Activated naive CD4-positive, alpha-beta T cell treated with anti-CD3 and anti-CD28 coated beads, Interleukin-2, amount 50 U/mL, for 16 hours (primary cell): Measurements from ENCODE around the gene ATP4A.
"Not testable (repeated sequence)": the region's sequence is repeated elsewhere in the genome, so short reads cannot be mapped to it uniquely, and the experiment has no call there.

ENCODE experiments used
- DNase-seq: peaks from one replicate; pipeline ENCODE4 v3.0.0-alpha.2; 2020

The ATP4A gene

DNA sequence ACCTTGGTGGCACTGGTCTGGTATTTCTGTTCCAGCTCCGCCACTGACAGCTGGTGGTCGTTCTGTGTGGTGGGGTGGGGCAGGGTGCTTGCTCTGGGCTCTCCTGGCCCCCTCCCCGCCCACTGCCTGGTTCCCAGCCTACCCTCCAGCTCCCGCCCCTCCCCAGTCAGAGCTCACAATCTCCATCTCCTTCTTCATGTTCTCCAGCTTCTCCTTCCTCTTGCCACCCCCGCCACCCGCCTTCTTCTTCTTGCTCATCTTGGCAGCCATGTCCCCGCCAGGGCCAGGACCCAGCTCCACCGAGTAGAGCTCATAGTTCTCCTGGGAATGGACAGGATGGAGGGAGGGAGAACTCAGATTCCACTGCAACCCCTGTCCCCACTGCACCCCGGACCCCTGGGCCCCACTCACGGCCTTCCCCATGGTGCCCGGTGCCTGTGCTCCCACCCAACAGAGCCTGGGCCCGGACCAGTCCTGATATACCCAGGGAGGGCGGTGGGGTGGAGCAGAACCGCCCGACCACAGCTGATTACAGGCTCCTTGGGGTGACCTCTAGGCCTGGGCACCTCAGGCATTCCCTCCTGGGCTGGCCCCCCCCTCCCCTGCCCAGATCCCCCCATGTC, at the start of gene ATP4A:
TSS of gene ATP4A (minus strand) at position 452 of the 623 bp plus-strand sequence. CDS start at position 423, 29 bp downstream.
- no peak for DNase-seq

GRCh38 chr19:35612559-35613321, 49.3 kb upstream of the ATP4A start, which contains the start of gene HAUS5:
Gene HAUS5 (plus strand): TSS chr19:35612735. CDS start chr19:35612795, 60 bp downstream.
- peak; percentile 93 for DNase-seq

GRCh38 chr19:35612224-35612558, 48.7 kb upstream of the ATP4A start:
- DNase-seq = no peak

- peak; percentile 25 for DNase-seq
These were observed 46.4 kb upstream of the ATP4A start for GRCh38 chr19:35609851-35610353.

DNA sequence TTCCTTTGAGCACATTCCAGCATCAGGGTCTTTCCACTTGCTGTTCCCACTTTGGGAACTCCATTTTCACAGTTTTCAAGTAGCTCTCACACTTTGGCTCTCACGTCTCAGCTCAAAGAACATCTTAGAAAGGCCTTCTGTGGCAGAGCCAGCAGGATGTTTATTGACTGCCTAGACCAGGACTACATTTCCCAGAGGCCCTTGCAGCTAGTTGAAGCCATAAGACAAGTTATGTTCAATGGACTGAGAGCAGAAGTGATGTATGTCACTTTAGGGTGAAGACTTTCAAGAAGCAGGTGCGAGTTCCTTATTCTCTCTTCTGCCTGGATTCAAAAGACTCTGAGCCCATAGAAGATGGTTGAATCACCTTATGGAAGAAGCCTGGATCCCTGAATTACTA, 44.8 kb upstream of the ATP4A start:
- no peak for DNase-seq

GRCh38 chr19:35607661-35608060, 44.2 kb upstream of the ATP4A start:
- DNase-seq = no peak

DNA sequence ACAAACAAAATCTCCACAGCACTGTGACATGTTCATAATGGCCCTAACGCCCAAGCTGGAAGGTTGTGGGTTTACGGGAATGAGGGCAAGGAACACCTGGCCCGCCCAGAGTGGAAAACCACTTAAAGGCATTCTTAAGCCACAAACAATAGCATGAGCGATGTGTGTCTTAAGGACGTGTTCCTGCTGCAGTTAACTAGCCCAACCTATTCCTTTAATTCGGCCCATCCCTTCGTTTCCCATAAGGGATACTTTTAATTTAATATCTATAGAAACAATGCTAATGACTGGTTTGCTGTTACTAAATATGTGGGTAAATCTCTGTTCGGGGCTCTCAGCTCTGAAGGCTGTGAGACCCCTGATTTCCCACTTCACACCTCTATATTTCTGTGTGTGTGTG, 43.7 kb upstream of the ATP4A start:
- DNase-seq = not testable (repeated sequence)

DNA sequence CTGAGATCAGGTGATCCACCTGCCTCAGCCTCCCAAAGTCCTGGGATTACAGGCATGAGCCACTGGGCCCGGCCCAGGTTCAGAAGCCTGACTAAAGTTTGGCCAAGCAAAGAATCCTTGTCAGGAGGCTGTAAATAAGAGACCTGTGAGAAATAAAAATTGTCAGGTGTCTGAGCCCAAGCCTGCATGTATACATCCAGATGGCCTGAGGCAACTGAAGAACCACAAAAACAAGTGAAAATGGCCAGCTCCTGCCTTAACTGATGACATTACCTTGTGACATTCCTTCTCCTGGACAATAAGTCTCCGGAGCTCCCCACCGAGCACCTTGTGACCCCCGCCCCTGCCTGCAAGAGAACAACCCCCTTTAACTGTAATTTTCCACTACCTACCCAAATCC, 41.0 kb upstream of the ATP4A start:
- DNase-seq = not testable (repeated sequence)

GRCh38 chr19:35601971-35602370, 38.5 kb upstream of the ATP4A start:
- no peak for DNase-seq

DNA sequence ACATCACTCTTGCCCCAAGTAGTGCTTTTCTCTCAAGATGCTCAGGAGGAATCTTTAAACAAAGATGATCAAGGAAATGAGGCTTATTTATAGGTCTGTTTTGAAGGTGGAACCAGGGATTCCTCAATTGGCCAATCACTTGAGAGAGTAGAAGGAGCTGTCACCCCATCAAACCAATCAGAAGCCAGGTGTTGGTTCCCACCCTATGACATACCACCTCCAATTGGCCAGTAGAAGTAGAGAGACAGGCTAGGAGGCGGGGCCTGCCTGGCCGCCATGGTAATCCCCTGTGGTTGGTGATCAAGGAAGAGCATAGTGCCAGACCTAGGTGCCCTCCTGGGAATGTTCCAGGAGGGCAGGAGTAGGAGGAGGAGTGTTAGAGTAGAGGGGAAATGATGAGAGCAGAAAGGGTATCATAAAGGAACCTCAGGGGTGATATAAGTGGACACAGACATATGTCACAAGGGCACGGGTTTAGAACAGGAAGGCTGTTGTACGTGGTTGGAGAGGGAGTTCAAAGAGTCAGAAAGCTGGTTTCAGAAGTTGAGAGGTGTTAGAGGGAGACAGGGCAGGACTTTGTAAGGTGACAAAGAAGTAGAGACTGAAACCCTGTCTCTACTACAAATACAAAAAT, 33.0 kb upstream of the ATP4A start:
- no peak for DNase-seq

GRCh38 chr19:35595928-35596327, 32.5 kb upstream of the ATP4A start:
- no peak for DNase-seq

DNA sequence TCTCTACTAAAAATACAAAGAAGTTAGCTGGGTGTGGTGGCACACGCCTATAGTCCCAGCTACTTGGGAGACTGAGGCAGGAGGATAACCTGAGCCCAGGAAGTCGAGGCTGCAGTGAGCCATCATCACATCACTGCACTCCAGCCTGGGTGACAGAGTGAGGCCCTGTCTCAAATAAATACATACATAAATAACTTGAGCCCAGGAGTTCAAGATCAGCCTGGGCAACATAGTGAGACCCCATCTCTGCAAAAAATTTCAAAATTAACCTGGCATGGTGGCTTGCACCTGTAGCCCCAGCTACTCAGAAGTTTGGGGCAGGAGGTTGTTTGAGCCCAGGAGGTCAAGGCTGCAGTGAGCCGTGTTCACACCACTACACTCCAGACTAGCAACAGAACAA, 31.6 kb upstream of the ATP4A start:
- not testable (repeated sequence) for DNase-seq

GRCh38 chr19:35592226-35592625, 28.8 kb upstream of the ATP4A start:
- no peak for DNase-seq

DNA sequence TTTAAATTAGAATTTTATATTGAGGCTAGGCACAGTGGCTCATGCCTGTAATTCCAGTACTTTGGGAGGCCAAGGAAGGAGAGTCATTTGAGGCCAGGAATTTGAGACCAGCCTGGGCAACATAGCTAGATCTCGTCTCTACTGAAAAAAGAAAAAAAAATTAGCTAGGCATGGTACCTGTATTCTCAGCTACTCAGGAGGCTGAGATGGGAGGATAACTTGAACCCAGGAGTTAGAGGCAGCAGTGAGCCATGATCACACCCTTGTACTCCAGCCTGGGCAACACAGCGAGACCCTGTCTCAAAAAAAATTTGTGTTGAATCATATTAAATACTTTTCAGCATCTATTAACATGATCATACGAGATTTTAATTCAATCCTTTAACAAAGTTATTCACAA, 27.4 kb upstream of the ATP4A start:
- no peak for DNase-seq

DNA sequence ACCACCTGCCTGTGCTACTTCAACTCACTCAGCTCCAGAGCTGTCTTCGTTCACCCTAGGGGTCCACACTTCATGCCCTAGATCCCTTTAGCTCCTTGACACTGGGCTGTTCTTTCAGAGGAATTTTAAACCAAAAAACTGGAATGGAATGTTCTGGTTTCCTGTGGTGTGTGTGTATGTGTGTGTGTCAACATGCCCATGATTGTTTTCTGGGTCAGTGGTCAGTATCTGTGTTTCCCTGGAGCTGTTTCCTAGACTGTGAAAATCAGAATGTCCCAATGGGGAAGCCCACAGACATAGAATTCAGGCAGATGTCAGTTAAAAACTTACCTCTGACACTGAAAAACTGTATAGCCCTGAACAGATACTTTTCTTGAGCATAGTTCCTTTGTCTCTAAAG, 23.9 kb upstream of the ATP4A start:
- DNase-seq = no peak

DNA sequence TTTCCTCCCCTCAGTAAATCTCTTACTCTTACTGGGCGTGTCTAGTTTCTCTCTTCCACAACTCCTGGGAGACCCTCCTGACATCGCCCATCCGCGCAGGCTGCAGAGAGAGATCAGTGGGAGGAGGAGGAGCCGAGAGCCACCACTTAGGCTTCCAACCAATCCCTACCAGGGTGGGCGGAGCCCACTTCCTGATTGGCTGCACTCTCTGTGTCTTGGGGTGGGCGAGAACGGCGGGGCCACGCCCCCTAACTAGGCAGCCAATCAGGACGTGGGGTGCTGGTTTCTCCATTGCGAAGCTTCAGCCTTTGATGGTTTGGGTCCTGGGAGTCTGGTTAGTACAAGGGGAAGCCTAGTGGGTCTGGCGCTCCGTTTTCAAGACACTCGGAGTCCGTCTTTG, 22.4 kb upstream of the ATP4A start, which contains the start of gene PMIS2:
TSS of gene PMIS2 (plus strand) at position 326 of the 400 bp plus-strand sequence. CDS start 87 bp downstream, outside the sequence.
- peak; percentile 33 for DNase-seq

- DNase-seq = no peak
These were observed 19.3 kb upstream of the ATP4A start for GRCh38 chr19:35582760-35583159.

DNA sequence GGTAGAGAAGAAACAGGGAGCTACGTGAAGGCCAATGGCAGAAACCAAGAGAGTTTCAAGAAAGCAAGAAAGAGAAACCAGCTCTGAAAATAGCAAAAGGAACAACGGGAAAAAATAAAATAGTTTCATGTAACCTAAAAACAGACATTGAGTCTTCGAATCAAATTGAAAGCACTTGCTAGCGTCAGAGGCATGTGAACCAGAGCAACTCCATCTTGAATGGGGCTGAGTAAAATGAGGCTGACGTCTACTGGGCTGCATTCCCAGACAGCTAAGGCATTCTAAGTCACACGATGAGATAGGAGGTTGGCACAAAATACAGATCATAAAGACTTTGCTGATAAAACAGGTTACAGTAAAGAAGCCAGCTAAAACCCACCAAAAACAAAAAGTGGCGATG, 15.2 kb upstream of the ATP4A start:
- no peak for DNase-seq

GRCh38 chr19:35577918-35578317, 14.5 kb upstream of the ATP4A start:
- DNase-seq = no peak

GRCh38 chr19:35571406-35571965, 8.0 kb upstream of the ATP4A start:
- no peak for DNase-seq

DNA sequence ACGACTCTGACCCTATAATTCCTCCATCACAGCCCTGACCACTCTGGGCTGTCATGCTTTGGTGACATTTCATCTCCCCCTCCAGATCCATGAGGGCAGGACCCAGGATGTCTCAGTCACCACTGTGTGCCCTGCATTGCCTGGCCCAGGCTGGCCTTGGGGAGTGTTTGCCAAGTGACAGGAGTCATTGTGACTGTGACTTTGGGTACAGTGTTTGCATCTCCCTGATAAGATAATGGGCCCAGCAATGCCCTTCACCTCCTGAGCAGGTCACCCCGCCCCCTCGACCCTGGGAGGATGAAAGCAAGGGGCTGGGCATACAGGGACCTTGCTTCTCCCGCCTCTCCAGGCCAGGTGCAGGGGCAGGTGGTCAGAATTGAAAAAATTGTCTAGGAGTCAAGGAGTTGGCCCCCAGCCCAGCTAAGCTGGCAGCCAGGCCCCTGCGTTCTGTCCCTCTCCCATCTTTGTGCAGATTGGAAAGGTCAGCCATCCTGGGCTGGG, 5.9 kb upstream of the ATP4A start:
- no peak for DNase-seq

- no peak for DNase-seq
These were observed 3.3 kb upstream of the ATP4A start for GRCh38 chr19:35566738-35567137.
